ENCODE measurements around the gene MOG.

Gene MOG

DNA sequence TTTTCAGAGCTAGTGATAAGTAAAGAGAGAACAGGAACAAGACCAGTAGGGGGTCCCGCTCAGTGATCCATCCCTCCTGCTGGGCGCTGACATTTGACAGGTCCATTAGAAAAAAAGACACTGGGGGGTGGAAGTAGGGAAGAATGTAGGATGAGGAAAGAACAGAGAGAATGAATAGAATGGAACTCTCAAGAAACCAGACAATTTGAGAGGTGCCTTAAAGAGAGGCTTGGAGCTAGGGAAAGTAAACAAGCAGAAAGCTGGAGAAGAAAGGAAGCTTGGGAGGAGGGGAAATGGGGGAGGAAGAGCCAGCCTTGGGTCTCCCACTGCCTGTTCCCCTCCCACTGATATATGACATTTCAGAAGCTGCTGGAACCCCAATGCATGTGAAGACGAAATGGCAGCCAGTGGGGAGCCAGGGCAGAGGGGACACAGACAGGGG, 32.4 kb upstream of the MOG start:
- DNase-seq (ENCODE audit: insufficient read length, low spot score) (no peak), FAIRE-seq (no peak)
- TF ChIP-seq, protein P1, sequence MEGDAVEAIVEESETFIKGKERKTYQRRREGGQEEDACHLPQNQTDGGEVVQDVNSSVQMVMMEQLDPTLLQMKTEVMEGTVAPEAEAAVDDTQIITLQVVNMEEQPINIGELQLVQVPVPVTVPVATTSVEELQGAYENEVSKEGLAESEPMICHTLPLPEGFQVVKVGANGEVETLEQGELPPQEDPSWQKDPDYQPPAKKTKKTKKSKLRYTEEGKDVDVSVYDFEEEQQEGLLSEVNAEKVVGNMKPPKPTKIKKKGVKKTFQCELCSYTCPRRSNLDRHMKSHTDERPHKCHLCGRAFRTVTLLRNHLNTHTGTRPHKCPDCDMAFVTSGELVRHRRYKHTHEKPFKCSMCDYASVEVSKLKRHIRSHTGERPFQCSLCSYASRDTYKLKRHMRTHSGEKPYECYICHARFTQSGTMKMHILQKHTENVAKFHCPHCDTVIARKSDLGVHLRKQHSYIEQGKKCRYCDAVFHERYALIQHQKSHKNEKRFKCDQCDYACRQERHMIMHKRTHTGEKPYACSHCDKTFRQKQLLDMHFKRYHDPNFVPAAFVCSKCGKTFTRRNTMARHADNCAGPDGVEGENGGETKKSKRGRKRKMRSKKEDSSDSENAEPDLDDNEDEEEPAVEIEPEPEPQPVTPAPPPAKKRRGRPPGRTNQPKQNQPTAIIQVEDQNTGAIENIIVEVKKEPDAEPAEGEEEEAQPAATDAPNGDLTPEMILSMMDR (IDR thresholded peaks at IDR 0.05; ENCODE audit: insufficient read depth, missing control alignments), result no peak

DNA sequence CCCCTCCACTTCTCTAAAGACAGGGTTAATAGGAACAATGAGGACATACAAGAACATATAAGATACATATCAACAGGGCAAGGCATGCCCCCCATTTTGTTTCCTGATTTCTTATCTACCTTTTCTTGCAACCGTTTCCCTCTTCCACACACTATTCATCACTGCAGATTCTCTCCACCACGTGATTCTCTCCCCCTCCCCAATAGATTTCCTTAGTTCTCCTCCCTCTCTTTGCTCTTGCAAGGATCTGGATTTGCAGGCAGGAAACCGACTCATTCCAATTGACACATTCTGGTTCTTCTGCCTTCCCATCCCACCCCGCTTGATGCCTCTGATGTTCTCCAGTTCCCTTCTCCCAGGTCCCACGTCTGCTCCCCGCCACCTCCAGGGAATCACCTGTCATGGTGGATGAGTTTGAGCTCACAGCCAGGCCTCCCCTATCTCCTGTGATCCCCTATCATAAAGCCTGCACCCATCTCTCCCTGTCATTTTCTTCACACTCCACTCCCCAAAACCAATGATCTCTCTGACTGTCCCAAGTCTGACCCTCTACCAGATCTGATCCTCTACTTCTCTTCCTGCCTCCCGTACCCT, 31.5 kb upstream of the MOG start:
- DNase-seq (ENCODE audit: insufficient read length, low spot score) (no peak), FAIRE-seq (no peak)
- TF ChIP-seq, protein P1 (IDR thresholded peaks at IDR 0.05; ENCODE audit: insufficient read depth, missing control alignments), result no peak

DNA sequence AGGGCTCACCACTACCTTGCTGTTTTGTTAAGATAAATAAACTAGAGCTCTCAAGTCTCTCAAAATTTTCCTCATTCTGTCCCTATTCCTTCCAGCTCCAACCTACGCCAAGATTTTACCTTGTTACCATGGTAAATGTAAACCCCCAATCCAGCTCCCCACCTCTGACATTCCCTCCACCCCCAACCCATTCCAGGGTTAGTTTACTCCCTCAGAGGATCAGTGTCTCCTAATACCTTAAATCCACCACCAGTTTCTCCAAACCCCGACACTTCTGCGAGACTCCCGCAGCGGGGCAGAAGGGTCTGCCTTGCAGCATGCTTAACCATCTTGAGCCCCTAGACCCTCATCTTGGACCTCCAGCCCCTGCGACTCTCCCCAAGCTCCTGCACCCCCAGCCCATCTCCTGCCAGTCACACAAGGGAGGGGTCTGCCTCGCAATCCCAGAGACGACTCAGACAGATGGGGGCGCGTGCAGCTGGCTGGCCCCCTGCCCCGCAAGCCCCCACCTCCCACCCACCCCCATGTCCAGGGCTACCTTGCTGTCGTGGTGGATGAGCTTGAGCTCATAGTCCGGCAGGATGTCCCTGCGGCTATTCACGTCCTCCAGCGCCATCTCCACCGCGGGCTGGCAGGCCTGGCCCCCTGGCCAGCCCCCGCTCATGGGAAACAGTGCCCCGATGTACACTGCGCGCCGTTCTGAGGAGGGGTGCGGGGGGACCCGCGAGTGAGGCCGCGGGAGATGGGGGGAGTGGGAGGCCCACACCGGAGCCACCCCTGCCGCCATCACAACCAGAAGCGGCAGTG, 29.7 kb upstream of the MOG start:
- DNase-seq (ENCODE audit: insufficient read length, low spot score) (no peak), FAIRE-seq (no peak)
- TF ChIP-seq, protein P1 (IDR thresholded peaks at IDR 0.05; ENCODE audit: insufficient read depth, missing control alignments), result no peak

DNA sequence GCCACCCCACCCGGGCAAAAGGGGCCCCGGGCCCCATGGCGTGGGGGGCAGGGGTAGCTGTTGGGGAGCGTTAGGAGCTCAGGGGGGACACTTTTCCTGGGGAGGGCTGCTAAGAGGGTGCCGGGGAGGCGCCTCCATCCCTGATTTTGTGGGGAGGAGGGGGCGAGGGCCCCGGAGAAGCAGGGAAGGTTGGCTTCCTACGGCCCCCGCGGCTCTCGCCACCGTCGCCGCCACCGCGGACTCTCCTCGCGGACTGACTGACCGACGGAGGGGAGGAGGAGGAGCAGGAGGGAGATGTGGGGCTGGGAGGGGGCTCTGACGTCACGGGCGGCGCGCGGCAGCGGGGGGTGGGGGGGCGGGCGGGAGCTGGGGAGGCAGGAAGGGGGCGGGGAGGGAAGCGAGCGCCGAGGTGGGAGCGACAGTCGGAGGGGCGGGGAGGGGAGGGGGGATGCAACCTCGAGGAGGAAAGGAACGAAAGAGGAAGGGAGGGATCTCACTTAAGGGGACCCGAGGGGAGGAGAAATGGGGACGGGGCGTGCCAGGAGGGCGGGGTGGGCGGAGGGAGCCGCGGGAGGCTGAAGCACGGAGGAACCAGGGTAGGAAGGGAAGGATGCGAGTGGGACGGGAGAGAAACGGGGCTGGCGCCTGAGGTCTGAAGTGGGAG, 29.0 kb upstream of the MOG start:
- DNase-seq (ENCODE audit: insufficient read length, low spot score), result peak; percentile 83
- no peak for FAIRE-seq
- TF ChIP-seq, protein P1 (IDR thresholded peaks at IDR 0.05; ENCODE audit: insufficient read depth, missing control alignments), result no peak

DNA sequence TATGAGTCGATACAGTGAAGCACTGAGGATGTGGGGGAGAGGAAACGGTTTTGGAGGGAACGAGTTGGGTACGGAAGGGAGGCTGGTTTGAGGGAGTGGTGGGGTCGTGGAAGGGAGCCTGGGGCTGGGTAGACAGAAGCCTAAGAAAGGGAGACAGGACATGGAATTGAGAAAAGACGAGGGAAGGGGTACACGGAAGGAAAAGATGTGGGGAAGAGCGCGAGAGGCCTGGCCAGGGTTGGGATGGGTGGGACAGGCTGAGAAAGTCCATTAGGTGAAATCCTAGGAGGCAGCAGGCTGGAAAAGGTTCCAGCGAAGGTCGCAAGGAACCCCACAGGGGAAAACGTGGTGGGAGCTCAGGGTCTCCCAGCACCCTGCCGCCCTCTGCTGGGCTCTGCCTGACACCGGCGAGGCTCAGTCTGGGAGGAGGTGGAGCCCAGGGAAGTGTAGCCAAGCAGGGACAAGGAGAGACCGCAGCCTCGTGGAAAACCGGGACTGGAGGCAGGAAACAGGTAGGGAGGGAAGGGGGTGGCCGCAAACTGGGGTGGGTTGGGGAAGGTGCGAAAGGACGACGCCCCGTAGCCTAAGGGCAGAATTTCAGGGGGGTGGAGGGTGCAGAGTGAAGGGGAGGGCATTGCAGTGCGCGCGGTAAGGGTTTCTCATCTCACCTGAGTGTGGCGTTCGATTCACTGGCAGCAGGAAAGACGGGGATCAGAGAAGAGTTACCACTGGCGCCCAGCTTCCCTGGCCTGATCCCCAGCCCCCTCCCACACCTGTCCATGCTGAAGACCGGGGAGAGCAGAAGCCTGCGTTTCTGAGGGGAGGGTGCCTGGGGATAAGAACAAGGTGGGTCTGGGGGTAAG, 28.2 kb upstream of the MOG start:
- DNase-seq (ENCODE audit: insufficient read length, low spot score) (peak; percentile 80), FAIRE-seq (no peak)
- TF ChIP-seq, protein P1 (IDR thresholded peaks at IDR 0.05; ENCODE audit: insufficient read depth, missing control alignments), result peak; percentile 67

DNA sequence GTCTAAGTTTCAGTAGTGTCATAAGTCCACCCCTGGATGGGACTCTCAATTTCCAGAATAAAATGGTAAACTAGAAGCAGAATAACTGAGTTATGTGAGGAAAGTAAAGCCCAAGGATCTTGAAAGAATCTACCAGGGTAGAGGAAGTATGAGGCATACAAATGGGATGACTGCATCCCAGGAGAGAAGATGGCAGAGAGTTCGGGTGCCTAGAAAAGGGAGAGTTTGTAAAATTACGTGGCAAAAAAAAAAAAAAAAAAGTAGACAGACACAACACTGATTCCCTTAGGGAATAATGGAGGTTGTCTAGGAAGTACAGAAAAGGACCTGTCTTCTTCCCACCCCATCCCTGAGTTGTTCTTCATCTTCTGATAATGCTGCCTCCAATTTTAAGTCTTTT, 27.3 kb upstream of the MOG start:
- FAIRE-seq (no peak), DNase-seq (ENCODE audit: insufficient read length, low spot score) (no peak)
- TF ChIP-seq, protein P1 (IDR thresholded peaks at IDR 0.05; ENCODE audit: insufficient read depth, missing control alignments), result no peak

Data from D721Med (cell line).